HG03066 (cell line): Measurements from ENCODE around the gene NOP10.
"Not testable (repeated sequence)": the region's sequence is repeated elsewhere in the genome, so short reads cannot be mapped to it uniquely, and the experiment has no call there.

Experiments
- ATAC-seq: cut with Tn5 transposase; IDR thresholded peaks from one replicate; pipeline ENCODE4 v1.9.1; 2021; ENCODE audit warnings: low read depth; ENCODE audit not compliant: unreplicated experiment

The NOP10 gene

DNA sequence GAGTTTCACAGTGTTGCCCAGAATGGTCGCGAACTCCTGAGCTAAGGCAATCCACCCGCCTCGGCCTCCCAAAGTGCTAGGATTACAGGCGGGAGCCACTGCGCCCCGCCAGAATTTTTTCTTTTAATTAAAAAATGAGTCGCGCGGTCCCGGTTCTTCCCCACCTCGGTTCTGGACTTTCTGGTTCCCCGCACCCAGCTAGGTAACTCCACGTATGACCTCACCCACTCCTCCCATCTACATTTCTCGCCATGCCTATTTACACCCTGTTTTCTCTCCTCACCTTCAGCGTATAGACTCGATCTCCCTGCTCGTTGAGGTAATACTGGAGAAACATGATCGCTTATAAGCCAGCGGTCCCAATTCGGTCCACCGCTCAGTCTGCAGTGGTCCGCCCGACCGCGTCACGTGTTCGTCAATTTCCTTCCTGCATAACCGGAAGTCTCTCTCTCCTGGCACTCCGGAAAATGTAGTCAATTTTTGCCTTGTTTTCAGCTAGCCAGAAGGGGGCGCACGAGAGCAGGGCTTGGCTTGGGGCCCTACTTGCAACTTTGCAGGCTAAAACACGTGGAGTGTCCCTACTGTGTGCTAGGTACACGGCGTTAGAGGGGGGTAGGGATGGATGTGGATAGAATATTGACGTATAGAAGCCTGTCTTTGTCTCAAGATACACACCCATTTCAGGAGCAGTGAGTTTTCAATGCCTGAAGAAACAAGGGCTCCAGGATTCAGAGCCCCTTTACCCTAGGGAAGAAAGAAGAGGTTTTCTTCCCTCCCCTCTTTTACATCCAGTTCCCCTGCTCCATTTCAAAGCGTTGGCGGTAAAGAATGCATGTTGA lies at the start of gene NOP10, which contains the start of gene NUTM1:
NOP10 (minus strand) TSS at position 400 of the 839 bp plus-strand sequence; CDS start at position 337, 63 bp downstream.
NUTM1 (plus strand) TSS at position 579 of the 839 bp plus-strand sequence. CDS start 382 bp downstream, outside the sequence.
- ATAC-seq = peak; percentile 95

DNA sequence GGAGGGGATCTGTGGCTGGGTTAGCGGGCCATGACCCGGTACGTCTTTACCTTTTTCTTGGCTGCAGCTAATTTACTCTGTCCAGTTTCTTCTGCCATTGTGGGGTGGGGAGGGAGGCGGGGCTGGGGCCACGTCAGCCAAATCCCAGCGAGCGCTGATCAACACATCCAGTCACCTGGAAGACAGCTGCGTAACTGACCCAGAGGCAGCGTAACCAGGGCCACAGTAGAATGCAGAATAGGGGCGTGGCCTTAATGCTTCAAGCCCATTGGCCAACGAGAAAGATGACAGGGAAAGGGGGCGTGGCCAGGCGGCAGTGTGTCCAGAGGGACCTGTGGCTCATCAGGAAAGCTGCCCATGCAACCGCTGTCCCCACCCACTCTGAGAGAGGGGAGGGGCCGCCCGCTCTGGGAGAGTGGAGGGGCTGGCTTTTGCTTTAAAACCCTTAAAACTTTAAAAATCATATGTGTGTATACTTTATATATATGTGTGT lies 46.7 kb upstream of the NOP10 start:
- not testable (repeated sequence) for ATAC-seq

DNA sequence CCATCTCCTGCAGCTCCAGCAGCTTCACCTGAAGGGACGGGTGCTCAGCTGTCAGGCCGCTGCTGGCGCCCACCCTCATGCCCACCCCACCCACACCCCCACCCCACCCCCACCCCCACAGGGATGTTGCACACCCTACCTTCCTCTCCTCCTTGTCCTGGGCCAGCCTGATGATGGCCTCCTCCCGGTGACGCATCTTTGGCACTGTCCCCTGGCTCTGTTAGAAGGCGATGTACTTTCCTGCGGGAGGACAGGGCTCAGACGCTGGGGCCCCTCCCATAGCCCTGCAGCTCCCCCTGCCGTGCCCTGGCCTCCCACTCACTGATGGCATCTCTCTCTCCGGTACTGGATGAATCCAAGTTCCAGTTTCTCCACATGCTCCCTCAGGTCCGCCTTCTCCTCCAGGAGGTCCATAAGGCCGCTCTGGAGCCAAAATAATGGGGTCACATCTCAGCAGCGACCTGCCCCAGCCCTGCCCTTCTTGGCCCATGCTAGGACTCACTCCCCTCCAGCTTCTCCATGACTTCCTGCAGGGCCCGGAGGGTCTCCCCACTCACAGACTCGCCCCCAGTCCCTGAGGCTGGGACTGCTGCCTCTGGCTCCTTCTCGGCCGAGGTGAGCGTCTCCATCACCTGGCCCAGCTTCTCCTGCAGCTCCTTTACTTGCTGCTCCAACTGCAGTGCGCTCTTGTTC lies 39.0 kb upstream of the NOP10 start:
- not testable (repeated sequence) for ATAC-seq

DNA sequence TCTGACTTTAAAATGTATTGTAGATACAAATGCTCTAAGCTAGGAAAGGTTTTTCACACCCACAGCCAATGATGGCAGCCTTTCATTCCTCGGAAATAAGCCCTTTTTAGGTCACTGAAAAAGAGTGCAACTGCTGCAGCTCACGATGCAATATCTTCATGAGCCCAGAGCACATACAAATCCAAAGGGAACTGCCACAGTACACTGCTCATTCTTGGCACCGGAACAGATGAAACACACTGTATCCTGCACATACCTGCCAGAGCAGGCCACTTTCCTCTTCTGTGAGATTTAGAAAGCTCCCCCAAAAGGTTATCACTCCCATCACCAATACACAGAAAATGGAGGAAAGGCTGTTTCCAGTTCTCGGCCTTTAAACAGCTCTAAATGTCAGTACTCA lies 37.6 kb upstream of the NOP10 start:
- ATAC-seq = not testable (repeated sequence)

DNA sequence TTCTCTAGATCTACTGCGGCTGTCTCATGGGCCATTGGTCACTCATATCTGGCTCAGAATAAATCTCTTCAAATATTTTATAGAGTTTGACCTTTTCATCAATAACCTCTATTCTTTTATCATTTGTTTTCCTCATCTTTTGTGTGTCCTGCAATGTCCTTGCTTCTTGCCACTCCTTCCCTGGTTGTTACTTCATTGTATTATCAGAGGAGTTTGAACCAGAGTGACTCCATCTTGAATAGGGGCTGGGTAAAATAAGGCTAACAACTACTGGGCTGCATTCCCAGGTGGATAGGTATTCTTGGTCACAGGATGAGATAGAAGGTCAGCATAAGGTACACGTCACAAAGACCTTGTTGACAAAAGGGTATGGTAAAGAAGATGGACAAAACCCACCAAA lies 33.9 kb upstream of the NOP10 start:
- no peak for ATAC-seq

DNA sequence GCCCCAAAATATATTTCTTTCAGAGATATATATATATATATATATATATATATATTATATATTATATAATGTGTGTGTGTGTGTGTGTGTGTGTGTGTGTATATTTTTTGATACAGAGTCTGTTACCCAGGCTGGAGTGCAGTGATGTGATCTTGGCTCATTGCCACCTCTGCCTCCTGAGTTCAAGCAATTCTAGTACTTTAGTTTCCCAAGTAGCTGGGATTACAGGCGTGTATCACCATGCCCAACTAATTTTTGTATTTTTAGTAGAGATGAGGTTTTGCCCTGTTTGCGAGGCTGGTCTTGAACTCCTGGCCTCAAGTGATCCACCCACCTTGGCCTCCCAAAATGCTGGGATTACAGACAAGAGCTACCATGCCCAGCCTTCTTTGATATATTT lies 32.6 kb upstream of the NOP10 start:
- ATAC-seq = not testable (repeated sequence)

DNA sequence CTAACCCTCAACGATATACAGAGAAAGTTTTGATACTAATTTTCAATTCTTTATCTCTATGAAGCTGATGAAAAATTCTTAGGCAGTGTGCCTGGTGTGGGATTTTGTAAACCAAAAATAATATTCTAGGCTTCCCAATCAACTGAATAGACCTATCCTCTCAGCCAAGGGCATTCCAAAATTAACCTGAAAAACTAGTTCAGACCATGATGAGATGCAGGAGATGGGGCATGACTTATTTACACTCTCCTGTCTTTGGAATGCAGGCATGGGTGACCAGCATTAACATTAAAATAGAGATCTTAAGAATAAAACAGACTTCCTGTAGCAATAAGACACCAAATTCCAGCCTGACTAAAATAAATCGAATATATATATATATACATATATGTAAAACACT lies 31.9 kb upstream of the NOP10 start:
- no peak for ATAC-seq

DNA sequence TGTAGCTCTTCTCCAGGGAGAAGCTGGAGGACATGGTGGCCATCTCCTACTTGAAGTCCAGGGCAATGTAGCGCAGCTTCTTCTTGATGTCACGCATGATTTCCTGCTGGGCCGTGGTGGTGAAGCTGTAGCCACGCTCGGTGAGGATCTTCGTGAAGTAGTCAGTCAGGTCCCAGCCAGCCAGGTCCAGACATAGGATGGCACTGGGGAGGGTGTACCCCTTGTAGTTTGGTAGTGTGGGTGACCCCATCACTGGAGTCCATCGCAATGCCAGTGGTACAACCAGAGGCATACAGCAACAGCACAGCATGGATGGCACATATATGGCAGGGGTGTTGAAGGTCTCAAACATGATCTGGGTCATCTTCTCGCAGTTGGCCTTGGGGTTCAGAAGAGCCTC lies 31.0 kb upstream of the NOP10 start:
- ATAC-seq = no peak

DNA sequence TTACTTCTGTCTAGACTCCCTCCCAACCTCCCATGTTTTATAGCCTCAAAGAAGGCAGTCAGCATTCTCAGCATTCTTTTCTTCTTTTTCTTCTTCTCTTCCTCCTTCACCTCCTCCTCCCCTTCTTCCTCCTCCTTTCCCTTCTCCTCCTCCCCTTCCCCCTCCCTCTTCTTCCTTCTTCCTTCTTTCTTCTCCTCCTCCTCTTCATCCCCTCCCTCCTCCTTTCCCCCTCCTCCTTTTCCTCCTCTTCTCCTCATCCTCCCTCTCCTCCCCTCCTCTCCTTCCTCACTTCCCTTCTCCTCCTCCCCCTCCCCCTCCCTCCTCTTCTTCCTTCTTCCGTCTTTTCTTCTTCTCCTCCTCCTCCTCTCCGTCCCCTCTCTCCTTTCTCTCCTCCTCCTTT lies 27.7 kb upstream of the NOP10 start:
- ATAC-seq = no peak

DNA sequence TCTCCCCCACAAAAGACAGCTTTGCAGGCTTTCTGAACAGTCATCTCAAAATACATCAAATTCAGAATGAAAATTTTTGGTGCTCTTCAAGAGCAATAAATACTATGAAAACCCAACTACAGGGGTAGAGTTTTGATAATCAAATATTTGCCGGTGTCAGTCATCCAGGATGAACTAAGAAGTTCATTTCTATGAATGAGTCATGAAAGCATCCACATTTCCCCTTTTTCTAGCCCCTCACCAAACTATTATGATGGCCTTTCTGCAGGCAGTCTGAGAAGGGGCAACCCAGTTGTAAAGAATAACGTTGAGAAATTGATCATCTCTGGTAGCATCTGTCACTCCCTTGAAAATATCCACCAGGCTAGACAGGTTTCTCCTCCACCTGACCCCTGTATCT lies 27.2 kb upstream of the NOP10 start:
- no peak for ATAC-seq

DNA sequence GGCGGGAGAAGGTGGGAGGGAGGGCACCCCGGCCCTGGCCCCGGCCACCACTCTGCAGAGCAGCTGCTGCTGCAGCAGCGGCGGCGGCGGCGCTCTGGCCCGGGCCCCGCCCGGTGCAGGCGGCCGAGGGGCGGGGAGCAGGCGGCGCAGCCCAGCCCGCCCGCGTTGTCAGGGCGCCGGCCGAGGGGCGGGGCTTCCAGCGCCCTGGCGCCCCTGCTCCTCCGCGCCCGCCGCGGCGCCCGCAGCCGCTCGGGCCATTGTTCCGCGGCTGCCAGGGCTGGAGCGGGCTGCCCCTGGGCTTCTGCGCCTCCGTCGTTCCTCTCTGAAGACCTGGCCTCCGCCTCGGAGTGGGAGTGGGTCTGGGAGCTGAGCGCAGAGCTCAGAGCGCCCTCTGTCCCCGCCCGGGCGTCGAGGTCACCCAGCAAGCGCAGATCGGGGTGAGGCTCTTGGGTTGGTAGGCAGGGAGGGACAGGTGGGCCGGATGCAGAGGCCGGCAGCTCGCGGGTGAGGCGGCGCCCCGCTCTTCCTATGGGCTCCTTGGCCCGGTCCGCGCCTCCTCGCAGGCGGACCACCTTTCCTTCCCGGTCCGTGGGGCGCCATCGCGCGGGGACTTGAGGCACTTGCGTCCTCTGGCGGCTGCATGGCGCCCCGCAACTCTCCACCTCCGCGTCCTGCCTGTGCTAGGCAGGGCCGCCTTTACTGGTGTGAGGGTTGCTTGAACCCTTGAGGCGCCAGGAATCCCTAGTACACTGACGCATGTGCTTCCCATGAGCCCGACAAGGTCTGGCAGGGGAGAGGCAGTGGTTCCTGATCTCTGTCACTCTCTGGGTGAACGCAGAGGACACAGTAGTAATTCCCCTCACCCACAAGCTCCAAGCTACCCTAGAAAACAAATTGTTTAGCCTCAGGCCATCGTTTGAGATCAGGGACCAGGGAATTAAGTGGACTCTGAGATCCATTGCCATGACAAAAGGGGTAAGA lies 24.5 kb upstream of the NOP10 start, which contains the start of gene LPCAT4:
LPCAT4 (minus strand) TSS at position 96 of the 981 bp plus-strand sequence. CDS start 96 bp downstream, outside the sequence.
- peak; percentile 75 for ATAC-seq

DNA sequence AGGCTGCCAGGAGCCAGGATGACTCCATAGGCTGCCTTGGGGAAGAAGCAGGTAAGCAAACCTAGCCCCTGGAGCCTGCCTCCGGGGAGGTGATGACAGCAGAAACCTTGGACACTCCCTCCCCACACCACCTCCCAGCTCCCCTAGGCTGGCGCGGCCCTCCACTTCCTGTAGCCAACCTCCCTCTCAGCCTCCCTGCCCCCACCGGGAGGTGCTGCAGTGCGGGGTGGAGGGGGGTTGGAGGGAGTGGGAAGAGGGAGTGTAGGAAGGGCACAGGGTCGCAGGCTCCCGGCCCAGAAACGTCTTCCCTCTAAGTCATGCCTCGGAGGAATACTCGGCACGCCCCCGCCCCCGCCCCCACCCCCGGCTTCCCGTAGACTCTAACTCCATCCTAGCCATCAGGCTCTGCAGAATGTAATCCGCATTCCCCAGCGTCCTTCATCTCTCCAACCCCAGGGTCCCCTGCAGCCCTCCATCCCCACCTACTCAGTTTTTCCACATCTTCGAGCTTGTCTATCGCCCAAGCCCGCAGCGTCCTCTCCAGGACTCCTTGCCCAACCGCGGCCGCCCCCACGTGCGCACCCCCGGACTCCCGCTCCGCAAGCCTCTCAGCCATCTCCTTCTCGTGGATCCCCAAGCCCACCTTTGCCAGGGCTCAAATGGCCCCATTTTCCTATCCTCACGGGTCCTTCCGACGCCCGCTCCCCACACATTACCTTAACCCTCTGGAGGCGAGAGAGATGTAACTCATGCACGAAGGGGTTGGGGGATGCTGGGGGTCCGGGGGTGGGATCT lies 23.5 kb upstream of the NOP10 start:
- no peak for ATAC-seq

DNA sequence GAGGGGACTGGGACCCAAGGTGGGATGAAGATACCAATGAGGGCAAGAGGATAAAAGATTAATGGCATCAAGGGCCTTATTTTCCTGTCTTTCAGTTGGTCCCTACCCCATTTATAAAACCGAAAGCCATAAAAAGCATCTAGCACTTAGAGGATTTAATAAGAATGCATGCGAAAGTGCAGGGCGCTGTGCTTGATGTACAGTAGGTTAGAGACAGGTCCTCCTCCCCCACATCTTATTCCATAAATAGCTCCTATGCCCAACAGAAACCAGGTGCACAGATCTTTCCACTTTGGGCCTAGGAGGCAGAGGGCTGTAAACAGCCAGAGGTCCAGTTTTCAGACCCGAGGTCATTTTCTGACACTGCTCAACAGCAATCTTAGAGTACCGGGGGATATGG lies 22.9 kb upstream of the NOP10 start:
- no peak for ATAC-seq

DNA sequence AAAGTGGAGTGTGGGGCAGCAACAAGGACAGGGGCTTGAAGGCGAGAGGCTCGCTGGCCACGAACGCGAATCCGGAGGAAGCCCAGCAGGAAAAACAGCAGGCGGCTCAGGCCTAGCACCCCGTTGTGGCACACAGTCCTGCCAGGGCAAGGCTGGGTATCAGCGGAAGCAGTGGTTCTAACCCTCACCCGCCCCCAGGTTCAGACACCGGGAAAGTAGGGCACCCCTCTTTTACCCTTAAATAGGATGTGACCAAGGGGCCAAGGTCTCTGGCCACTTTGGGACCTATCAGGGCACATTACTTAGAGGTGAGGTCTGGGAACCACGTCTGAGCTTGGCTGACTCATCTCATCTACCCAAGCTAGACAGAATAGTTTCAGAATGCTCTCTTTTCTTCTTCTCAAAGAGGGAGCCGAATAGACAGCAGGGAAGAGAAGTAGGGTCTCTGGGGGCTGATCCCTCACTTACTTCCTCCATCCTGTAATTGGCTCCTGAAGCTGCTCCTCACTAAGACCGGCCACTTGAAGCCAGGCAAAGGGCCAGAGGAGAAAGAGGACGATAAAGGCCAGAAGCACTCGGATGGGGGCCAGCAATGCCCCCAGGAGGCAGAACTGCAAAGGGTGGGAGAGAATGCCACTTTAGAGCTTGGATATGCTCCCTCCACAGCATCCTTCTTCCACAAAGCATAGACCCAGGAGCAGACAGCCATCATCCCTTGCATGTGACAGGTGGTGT lies 22.3 kb upstream of the NOP10 start:
- ATAC-seq = no peak

DNA sequence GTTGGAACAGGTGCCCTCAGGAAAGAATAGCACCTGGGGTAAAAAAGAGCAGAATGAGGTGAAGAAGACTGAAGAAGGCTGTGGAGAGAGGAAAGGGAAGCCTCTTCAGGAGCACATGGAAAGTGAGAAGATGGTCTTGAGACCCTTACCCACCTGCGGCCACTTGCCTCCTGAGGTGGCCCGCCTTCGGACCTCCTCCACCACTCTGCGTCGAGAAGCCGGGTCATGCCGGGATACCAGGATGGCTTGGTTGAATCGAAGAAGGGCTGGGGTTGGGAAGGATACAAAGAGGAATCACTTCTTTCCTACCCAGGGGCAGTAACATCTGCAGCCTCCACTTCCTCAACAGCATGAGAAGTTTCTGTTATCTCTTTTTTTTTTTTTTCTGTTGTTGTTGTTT lies 21.1 kb upstream of the NOP10 start:
- no peak for ATAC-seq

DNA sequence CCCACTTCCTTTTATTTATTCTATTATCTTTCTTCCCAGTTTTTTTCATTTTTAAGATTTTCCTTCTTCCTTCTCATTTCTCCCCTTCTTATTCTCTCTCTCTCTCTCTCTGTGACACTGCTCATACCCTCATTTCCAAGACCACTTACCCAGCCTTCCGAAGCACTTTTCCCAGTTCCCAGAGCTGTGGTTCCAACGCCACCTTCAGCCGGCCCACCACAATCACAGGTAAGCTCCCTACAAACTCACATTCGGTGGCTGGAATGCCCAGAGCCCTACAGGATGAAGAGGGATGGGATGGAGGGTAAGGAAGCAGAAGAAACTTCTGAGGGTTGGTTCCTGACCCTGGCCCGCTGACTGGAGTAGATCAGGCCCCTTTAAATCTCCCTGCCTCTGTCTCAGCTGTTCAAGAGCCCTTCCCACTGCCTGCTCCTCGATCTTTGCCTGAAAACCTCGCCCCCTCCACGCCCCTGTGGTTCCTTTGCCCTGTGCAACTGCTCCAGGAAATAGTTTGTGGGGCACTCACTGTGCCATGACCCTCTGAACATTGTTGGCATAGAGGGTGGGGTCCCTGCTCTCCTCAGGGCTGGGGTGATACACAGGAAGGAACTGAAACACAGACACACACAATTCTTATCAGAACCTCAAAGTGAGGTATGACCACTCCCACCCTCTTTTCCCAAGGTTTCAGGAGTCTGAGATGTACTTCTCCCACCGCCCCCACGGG lies 19.3 kb upstream of the NOP10 start:
- no peak for ATAC-seq

DNA sequence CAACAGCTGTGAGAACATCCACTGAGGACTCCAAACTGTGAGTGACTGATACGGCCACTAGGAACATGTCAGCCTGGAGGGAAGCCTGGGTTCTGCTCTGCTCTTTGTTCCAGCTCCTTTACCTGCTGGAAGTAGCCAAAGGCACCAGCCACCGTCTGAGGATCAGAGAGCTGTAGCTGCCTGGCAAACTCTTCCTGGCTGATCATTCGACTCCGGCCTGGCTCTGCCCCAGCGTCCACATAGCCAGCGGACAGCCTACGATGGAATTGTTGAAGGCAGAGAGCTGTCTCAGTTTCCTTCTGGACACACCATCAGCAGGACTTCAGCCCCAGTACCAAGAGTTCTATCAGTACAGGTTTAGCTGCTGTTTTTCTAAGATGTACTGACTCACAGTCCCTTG lies 18.3 kb upstream of the NOP10 start:
- no peak for ATAC-seq

DNA sequence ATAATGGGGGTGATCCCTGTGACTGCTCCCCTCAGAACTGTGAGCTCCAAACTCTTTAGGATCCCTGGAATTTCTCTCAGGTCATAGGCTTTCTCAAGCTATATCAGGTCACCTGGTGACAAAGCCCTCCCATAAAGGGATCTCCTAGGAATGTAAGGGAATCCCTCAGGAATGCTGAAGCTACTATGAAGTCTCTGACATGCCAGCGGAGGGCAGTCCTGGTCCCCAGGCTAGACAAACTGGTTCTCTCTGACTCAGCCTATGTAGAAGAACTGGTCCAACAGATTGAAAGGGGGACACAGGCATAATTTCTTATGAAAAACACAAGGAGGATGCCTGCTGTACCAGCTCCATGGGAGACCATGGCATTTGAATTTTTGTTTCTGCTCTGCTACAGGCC lies 17.4 kb upstream of the NOP10 start:
- ATAC-seq = no peak
